HL-60 (cell line): ENCODE results near the gene KCNE1.

ENCODE experiments used
- CTCF ChIP-seq: IDR thresholded peaks from one replicate; pipeline ENCODE4 v1.5.1; 2011; ENCODE audit warnings: low read length, control low read depth, inconsistent platforms; ENCODE audit not compliant: insufficient read depth
- GABPA ChIP-seq: IDR thresholded peaks from 2 replicates; pipeline ENCODE4 v1.6.1; 2012; ENCODE audit warnings: low read depth
- POLR2AphosphoS5 ChIP-seq: IDR thresholded peaks from 2 replicates; pipeline ENCODE4 v1.6.1; 2012; ENCODE audit warnings: low read depth
- REST ChIP-seq: IDR thresholded peaks from 2 replicates; pipeline ENCODE4 v1.6.1; 2012; ENCODE audit warnings: low read depth; ENCODE audit not compliant: insufficient replicate concordance
- SPI1 ChIP-seq: IDR thresholded peaks from 2 replicates; pipeline ENCODE4 v1.6.1; 2012; ENCODE audit warnings: low read depth, mild to moderate bottlenecking, borderline replicate concordance

- TF ChIP-seq CTCF (no peak), POLR2AphosphoS5 (no peak), REST (no peak), GABPA (no peak), SPI1 (no peak)
These were observed 12.9 kb downstream of the KCNE1 start for GRCh38 chr21:34499116-34499515.
